Stomach (tissue), 4 donors: Measurements from ENCODE around the gene PRMT7.

ENCODE experiments used
- EP300 ChIP-seq: sonication (generic); formaldehyde crosslinking; IDR thresholded peaks from one replicate; pipeline ENCODE4 v1.6.1; 2017; ENCODE audit warnings: antibody characterized with exemption
- POLR2A ChIP-seq, 4 donors: fragments of 450-650 bp; IDR thresholded peaks; one replicate each; pipeline ENCODE4 v1.6.1; 2016; ENCODE audit warnings: antibody characterized with exemption in 4 of 4, control low read depth in 2 of 4, mild to moderate bottlenecking in 1 of 4, moderate library complexity in 1 of 4
- POLR2AphosphoS5 ChIP-seq, 3 donors: sonication (generic); formaldehyde crosslinking; IDR thresholded peaks; one replicate each; pipeline ENCODE4 v1.6.1; 2016; ENCODE audit warnings: antibody characterized with exemption in 3 of 3
- TF ChIP-seq, protein P1 (sequence below), 7 experiments: fragments of 450-650 bp in 4 of 7; fragments of 200-600 bp in 3 of 7; sonication (generic) in 3 of 7; IDR thresholded peaks; one replicate each; pipeline ENCODE4 v1.5.1; 2016 to 2019; ENCODE audit warnings: antibody characterized with exemption in 7 of 7, control low read depth in 2 of 7, mild to moderate bottlenecking in 1 of 7

DNA sequence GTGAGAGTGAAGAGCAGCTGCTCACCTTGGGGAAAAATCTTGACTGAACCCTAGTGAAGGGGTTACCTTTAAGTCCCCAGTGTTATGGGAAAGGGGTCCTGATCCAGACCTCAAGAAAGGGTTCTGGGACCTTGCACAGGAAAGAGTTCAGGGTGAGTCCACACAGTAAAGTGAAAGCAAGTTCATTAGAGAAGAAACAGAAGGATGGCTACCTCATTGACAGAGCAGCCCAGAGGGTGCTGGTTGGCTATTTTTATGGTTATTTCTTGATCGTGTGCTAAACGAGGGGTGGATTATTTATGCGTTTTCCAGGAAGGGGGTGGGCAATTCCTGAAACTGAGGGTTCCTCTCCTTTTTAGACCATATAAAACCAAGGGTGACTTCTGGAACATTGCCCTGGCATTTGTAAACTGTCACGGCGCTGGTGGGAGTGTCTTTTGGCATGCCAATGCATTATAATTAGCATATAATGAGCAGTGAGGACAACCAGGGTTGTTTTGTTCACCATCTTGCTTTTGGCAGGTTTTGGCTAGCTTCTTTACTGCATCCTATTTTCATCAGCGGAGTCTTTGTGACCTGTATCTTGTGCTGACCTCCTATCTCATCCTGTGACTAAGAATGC, 79.0 kb downstream of the PRMT7 start:
- TF ChIP-seq EP300 (no peak), POLR2A (IDR thresholded peaks at IDR 0.05) (no peak), POLR2AphosphoS5 (IDR thresholded peaks at IDR 0.05) (no peak)
- TF ChIP-seq, protein P1, sequence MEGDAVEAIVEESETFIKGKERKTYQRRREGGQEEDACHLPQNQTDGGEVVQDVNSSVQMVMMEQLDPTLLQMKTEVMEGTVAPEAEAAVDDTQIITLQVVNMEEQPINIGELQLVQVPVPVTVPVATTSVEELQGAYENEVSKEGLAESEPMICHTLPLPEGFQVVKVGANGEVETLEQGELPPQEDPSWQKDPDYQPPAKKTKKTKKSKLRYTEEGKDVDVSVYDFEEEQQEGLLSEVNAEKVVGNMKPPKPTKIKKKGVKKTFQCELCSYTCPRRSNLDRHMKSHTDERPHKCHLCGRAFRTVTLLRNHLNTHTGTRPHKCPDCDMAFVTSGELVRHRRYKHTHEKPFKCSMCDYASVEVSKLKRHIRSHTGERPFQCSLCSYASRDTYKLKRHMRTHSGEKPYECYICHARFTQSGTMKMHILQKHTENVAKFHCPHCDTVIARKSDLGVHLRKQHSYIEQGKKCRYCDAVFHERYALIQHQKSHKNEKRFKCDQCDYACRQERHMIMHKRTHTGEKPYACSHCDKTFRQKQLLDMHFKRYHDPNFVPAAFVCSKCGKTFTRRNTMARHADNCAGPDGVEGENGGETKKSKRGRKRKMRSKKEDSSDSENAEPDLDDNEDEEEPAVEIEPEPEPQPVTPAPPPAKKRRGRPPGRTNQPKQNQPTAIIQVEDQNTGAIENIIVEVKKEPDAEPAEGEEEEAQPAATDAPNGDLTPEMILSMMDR (IDR thresholded peaks at IDR 0.05) = no peak
